ENCODE measurements around the gene DLK2. TPM values are rescaled to one million over a fixed set of nuclear protein-coding genes. Genes with fewer than 3 reads are reported as not detected.
"Not testable (repeated sequence)": the region's sequence is repeated elsewhere in the genome, so short reads cannot be mapped to it uniquely, and the experiment has no call there.

The DLK2 gene
- total RNA-seq, 1 experiment from 2014 or later, result 12.6 TPM

- DNase-seq (ENCODE audit: low spot score), result no peak
These were observed 26.4 kb upstream of the DLK2 start for GRCh38 chr6:43481591-43482236.

GRCh38 chr6:43481075-43481474 lies 25.7 kb upstream of the DLK2 start:
- no peak for DNase-seq (ENCODE audit: low spot score)

GRCh38 chr6:43478008-43478372 lies 22.6 kb upstream of the DLK2 start:
- no peak for DNase-seq (ENCODE audit: low spot score)

GRCh38 chr6:43477235-43478007 lies 22.1 kb upstream of the DLK2 start, which contains the start of gene TJAP1:
TJAP1 (plus strand) TSS chr6:43477570; CDS start chr6:43499002, 21,432 bp downstream.
- DNase-seq (ENCODE audit: low spot score), result peak; percentile 85

- no peak for DNase-seq (ENCODE audit: low spot score)
These were observed 21.4 kb upstream of the DLK2 start for GRCh38 chr6:43476746-43477145.

- no peak for DNase-seq (ENCODE audit: low spot score)
These were observed 20.2 kb upstream of the DLK2 start for GRCh38 chr6:43475516-43475915.

GRCh38 chr6:43472515-43472914 lies 17.2 kb upstream of the DLK2 start:
- DNase-seq (ENCODE audit: low spot score), result no peak

GRCh38 chr6:43471399-43471798 lies 16.1 kb upstream of the DLK2 start:
- DNase-seq (ENCODE audit: low spot score), result no peak

- no peak for DNase-seq (ENCODE audit: low spot score)
These were observed 14.6 kb upstream of the DLK2 start for GRCh38 chr6:43469947-43470346.

GRCh38 chr6:43468748-43469681 lies 13.7 kb upstream of the DLK2 start:
- no peak for DNase-seq (ENCODE audit: low spot score)

- DNase-seq (ENCODE audit: low spot score), result no peak
These were observed 12.9 kb upstream of the DLK2 start for GRCh38 chr6:43468240-43468639.

- DNase-seq (ENCODE audit: low spot score), result no peak
These were observed 12.4 kb upstream of the DLK2 start for GRCh38 chr6:43467752-43468151.

- DNase-seq (ENCODE audit: low spot score), result not testable (repeated sequence)
These were observed 11.9 kb upstream of the DLK2 start for GRCh38 chr6:43467265-43467664.

- no peak for DNase-seq (ENCODE audit: low spot score)
These were observed 10.6 kb upstream of the DLK2 start for GRCh38 chr6:43465948-43466347.

GRCh38 chr6:43464337-43464736 lies 9.0 kb upstream of the DLK2 start:
- no peak for DNase-seq (ENCODE audit: low spot score)

GRCh38 chr6:43461936-43462335 lies 6.6 kb upstream of the DLK2 start:
- no peak for DNase-seq (ENCODE audit: low spot score)

- no peak for DNase-seq (ENCODE audit: low spot score)
These were observed 4.7 kb upstream of the DLK2 start for GRCh38 chr6:43460032-43460431.

- DNase-seq (ENCODE audit: low spot score), result no peak
These were observed 4.2 kb upstream of the DLK2 start for GRCh38 chr6:43459535-43459934.

GRCh38 chr6:43458154-43458553 lies 2.8 kb upstream of the DLK2 start:
- not testable (repeated sequence) for DNase-seq (ENCODE audit: low spot score)

- no peak for DNase-seq (ENCODE audit: low spot score)
These were observed 2.3 kb upstream of the DLK2 start for GRCh38 chr6:43457643-43458042.

- peak; percentile 73 for DNase-seq (ENCODE audit: low spot score)
These were observed 435 bp downstream of the DLK2 start for GRCh38 chr6:43454696-43455530.

All from H4 (cell line).